SK-N-MC (cell line): ENCODE data around the gene NUB1.
A peak's percentile ranks its signal among the peaks of the same experiment; 100 is the strongest.
"Not testable (repeated sequence)": the region's sequence is repeated elsewhere in the genome, so short reads cannot be mapped to it uniquely, and the experiment has no call there.

Experiments
- DNase-seq: peaks from one replicate; pipeline ENCODE4 v3.0.0-alpha.2; 2011; ENCODE audit warnings: low read depth, low spot score
- H3K27ac ChIP-seq: fragments of 200-600 bp; sonication (generic); 2 replicates; pipeline ENCODE4 v1.5.1; 2016; ENCODE audit warnings: mixed run types
- H3K36me3 ChIP-seq: fragments of 200-600 bp; sonication (generic); 2 replicates; pipeline ENCODE4 v1.6.1; 2017; ENCODE audit warnings: antibody characterized with exemption, low read length, mixed read lengths; ENCODE audit not compliant: insufficient read depth
- H3K4me3 ChIP-seq: fragments of 200-600 bp; sonication (generic); 2 replicates; pipeline ENCODE4 v1.5.1; 2016
- H3K9ac ChIP-seq: fragments of 200-600 bp; sonication (generic); 2 replicates; pipeline ENCODE4 v1.8.0; 2017; ENCODE audit warnings: mixed run types, mixed read lengths; ENCODE audit not compliant: insufficient read length
- H3K9me3 ChIP-seq: fragments of 200-600 bp; sonication (generic); 2 replicates; pipeline ENCODE4 v1.6.1; 2017; ENCODE audit warnings: low read depth, mild to moderate bottlenecking, antibody characterized with exemption, low read length, moderate library complexity, mixed read lengths
- EZH2 ChIP-seq: fragments of 200-600 bp; sonication (generic); IDR thresholded peaks from one replicate; pipeline ENCODE4 v1.6.1; 2017; ENCODE audit warnings: antibody characterized with exemption
- FOXP2 ChIP-seq: optimal IDR thresholded peaks from 2 replicates; pipeline ENCODE3; 2011; ENCODE audit warnings: mild to moderate bottlenecking, moderate library complexity; ENCODE audit not compliant: insufficient read depth; ENCODE audit errors: extremely low read length, control extremely low read depth
- POLR2AphosphoS5 ChIP-seq: IDR thresholded peaks from 2 replicates; pipeline ENCODE4 v1.6.1; 2012; ENCODE audit warnings: mild to moderate bottlenecking, low read depth, low read length, borderline replicate concordance

The NUB1 gene, protein sequence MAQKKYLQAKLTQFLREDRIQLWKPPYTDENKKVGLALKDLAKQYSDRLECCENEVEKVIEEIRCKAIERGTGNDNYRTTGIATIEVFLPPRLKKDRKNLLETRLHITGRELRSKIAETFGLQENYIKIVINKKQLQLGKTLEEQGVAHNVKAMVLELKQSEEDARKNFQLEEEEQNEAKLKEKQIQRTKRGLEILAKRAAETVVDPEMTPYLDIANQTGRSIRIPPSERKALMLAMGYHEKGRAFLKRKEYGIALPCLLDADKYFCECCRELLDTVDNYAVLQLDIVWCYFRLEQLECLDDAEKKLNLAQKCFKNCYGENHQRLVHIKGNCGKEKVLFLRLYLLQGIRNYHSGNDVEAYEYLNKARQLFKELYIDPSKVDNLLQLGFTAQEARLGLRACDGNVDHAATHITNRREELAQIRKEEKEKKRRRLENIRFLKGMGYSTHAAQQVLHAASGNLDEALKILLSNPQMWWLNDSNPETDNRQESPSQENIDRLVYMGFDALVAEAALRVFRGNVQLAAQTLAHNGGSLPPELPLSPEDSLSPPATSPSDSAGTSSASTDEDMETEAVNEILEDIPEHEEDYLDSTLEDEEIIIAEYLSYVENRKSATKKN

GRCh38 chr7:151341357-151342101 is at the start of gene NUB1:
NUB1 (plus strand) TSS chr7:151341812; CDS start chr7:151345350, 3,538 bp downstream.
- TF ChIP-seq EZH2: no peak
- TF ChIP-seq FOXP2: no peak
- peak; percentile 67; the same call in 1 of the 2 replicates for TF ChIP-seq POLR2AphosphoS5
- H3K9me3 ChIP-seq: no peaks in the 10 kb centered on the region
- peak within 1 kb of the TSS; percentile 90 for H3K9ac ChIP-seq
- peaks cover 15% of the 10 kb centered on the region for H3K36me3 ChIP-seq
- DNase-seq: no peak
- peak within 1 kb of the TSS; percentile 93 for H3K4me3 ChIP-seq
- no peak within 1 kb of the TSS for H3K27ac ChIP-seq

GRCh38 chr7:151292850-151293249 is 48.8 kb upstream of the NUB1 start:
- Histone ChIP-seq H3K4me3 (no peak overlapping the region), H3K9ac (no peak overlapping the region), H3K9me3 (no peaks in the 10 kb centered on the region), H3K36me3 (no peaks in the 10 kb centered on the region), H3K27ac (no peak overlapping the region)
- TF ChIP-seq FOXP2 (no peak), POLR2AphosphoS5 (no peak), EZH2 (no peak)
- no peak for DNase-seq

DNA sequence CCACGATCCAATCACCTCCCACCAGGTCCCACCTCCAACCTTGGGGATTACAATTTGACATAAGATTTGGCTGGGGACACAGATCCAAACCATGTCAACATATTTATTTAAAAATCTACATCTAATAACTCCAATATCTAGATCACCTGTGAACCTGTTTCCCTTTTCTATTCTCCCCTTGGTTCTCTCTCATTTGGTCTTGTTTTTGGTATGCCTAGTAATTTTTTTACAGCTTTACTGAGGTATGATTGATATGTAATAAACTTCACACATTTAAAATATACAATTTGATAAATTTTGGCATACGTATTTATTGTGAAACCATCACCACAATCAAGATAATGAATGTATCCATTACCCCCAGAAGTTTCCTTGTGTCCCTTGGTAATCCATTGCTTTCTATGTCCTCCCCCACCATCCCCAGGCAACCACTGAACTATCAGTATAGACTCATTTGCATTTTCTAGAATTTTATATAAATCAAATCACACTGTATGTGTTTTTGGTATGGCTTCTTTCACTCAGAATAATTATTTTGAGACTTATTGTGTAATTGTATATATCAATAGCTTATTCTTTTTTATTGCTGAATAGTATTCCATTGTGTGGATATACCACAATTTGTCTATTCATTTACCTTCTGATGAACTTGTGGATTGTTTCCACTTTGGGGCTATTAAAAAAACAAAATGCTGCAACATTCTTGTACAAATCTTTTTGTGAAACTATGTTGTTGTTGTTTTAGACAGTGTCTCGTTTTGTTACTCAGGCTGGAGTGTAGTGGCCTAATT is 45.2 kb upstream of the NUB1 start:
- Histone ChIP-seq H3K27ac (no peak overlapping the region), H3K4me3 (no peak overlapping the region), H3K36me3 (no peaks in the 10 kb centered on the region), H3K9me3 (no peaks in the 10 kb centered on the region), H3K9ac (no peak overlapping the region)
- TF ChIP-seq FOXP2 (no peak), POLR2AphosphoS5 (no peak), EZH2 (no peak)
- no peak for DNase-seq

- H3K9me3 ChIP-seq: no peaks in the 10 kb centered on the region
- no peak overlapping the region for H3K4me3 ChIP-seq
Observed at GRCh38 chr7:151298765-151299164, 42.8 kb upstream of the NUB1 start.

GRCh38 chr7:151299530-151299929 is 42.1 kb upstream of the NUB1 start:
- TF ChIP-seq EZH2 (no peak), FOXP2 (no peak), POLR2AphosphoS5 (no peak)
- no peaks in the 10 kb centered on the region for H3K36me3 ChIP-seq
- H3K27ac ChIP-seq: no peak overlapping the region
- DNase-seq: no peak
- no peak overlapping the region for H3K9ac ChIP-seq
- H3K9me3 ChIP-seq: no peaks in the 10 kb centered on the region
- H3K4me3 ChIP-seq: no peak overlapping the region

More at GRCh38 chr7:151298765-151299164, 42.8 kb upstream of the NUB1 start:
- no peaks in the 10 kb centered on the region for H3K36me3 ChIP-seq
- H3K9ac ChIP-seq: no peak overlapping the region
- no peak for DNase-seq
- no peak overlapping the region for H3K27ac ChIP-seq
- TF ChIP-seq EZH2: no peak

DNA sequence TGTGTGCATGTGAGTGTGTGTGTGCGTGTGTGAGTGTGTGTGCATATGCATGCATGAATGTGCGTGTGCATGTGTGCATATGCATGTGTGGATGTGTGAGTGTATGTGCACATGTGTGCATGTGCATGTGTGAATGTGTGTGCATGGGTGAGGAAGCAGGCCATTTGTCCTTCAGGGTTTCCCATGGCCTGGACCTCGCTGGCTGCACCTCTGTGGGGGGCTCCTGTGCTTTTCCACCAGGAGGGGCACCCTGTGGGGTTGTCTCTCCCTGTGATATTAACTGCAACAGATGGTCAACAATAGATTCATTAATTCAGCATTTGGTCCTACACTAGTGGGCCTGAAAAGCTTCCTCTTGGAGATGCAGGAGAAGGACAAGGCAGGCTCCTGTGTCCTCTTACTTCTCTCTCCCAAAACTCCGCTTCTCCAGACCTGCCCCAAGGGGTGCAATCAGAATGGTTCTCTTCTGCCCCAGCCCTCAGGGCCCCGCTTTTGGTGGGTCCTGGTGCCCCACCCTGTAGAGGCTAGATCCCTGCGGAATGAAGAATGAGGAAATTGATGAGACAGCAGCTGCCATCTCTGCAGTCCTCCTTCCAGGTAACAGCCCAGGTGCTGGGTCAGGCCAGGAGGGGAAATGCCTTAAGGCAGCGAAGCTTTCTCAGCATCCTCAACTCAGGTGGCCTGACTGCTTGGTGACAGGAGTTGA is 41.5 kb upstream of the NUB1 start:
- no peak for TF ChIP-seq POLR2AphosphoS5
- no peak for DNase-seq
- Histone ChIP-seq H3K36me3 (no peaks in the 10 kb centered on the region), H3K9ac (no peak overlapping the region), H3K4me3 (no peak overlapping the region), H3K9me3 (no peaks in the 10 kb centered on the region), H3K27ac (no peak overlapping the region)

- no peak overlapping the region for H3K4me3 ChIP-seq
- no peak for TF ChIP-seq FOXP2
- no peak for TF ChIP-seq EZH2
- no peak for TF ChIP-seq POLR2AphosphoS5
- no peak overlapping the region for H3K9ac ChIP-seq
- no peaks in the 10 kb centered on the region for H3K9me3 ChIP-seq
- no peak overlapping the region for H3K27ac ChIP-seq
- H3K36me3 ChIP-seq: no peaks in the 10 kb centered on the region
- DNase-seq: no peak
Observed at GRCh38 chr7:151301471-151302462, 39.8 kb upstream of the NUB1 start.

DNA sequence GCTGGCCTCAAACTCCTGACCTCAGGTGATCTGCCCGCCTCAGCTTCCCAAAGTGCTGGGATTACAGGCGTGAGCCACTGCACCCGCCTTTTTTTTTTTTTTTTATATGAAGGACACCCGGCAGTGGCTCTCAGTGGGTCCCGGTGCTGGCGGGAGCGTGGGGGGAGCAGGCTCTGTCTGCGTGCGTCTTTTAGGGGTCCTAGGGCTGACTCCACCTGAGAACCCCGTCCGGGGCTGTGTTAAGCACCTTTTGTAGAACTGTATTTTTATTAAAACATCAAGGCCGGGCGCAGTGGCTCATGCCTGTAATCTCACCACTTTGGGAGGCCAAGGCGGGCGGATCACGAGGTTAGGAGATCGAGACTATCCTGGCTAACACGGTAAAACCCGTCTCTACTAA is 37.4 kb upstream of the NUB1 start:
- not testable (repeated sequence) for H3K9ac ChIP-seq, DNase-seq, H3K4me3 ChIP-seq, H3K9me3 ChIP-seq, H3K36me3 ChIP-seq, H3K27ac ChIP-seq
